ENCODE data around the gene HK3.

The HK3 gene

GRCh38 chr5:176864755-176865154 is 34.4 kb downstream of the HK3 start:
- in situ Hi-C loops (cut with MboI; ENCODE audit: low sequenced_read_pairs, unreplicated experiment) = no loop called here
- no peak for TF ChIP-seq CTCF (IDR thresholded peaks at IDR 0.05; ENCODE audit: borderline replicate concordance, control extremely low read depth, extremely low read depth, insufficient read depth, missing control alignments)
- no peak for DNase-seq (ENCODE audit: low spot score)

- in situ Hi-C loops (cut with MboI; ENCODE audit: low sequenced_read_pairs, unreplicated experiment) = no loop called here
- DNase-seq (ENCODE audit: low spot score) = no peak
- no peak for TF ChIP-seq CTCF (IDR thresholded peaks at IDR 0.05; ENCODE audit: borderline replicate concordance, control extremely low read depth, extremely low read depth, insufficient read depth, missing control alignments)
Observed at GRCh38 chr5:176863765-176864098, 35.4 kb downstream of the HK3 start.

- in situ Hi-C loops (cut with MboI; ENCODE audit: low sequenced_read_pairs, unreplicated experiment) = no loop called here
- no peak for TF ChIP-seq CTCF (IDR thresholded peaks at IDR 0.05; ENCODE audit: borderline replicate concordance, control extremely low read depth, extremely low read depth, insufficient read depth, missing control alignments)
- no peak for DNase-seq (ENCODE audit: low spot score)
Observed at GRCh38 chr5:176863041-176863764, 35.9 kb downstream of the HK3 start.

- in situ Hi-C loops (cut with MboI; ENCODE audit: low sequenced_read_pairs, unreplicated experiment) = no loop called here
- no peak for TF ChIP-seq CTCF (IDR thresholded peaks at IDR 0.05; ENCODE audit: borderline replicate concordance, control extremely low read depth, extremely low read depth, insufficient read depth, missing control alignments)
- no peak for DNase-seq (ENCODE audit: low spot score)
Observed at GRCh38 chr5:176862330-176862995, 36.7 kb downstream of the HK3 start.

- no peak for TF ChIP-seq CTCF (IDR thresholded peaks at IDR 0.05; ENCODE audit: borderline replicate concordance, control extremely low read depth, extremely low read depth, insufficient read depth, missing control alignments)
- in situ Hi-C loops (cut with MboI; ENCODE audit: low sequenced_read_pairs, unreplicated experiment) = no loop called here
- no peak for DNase-seq (ENCODE audit: low spot score)
Observed at GRCh38 chr5:176861276-176861675, 37.9 kb downstream of the HK3 start.

GRCh38 chr5:176860381-176860780 is 38.8 kb downstream of the HK3 start:
- no peak for TF ChIP-seq CTCF (IDR thresholded peaks at IDR 0.05; ENCODE audit: borderline replicate concordance, control extremely low read depth, extremely low read depth, insufficient read depth, missing control alignments)
- in situ Hi-C loops (cut with MboI; ENCODE audit: low sequenced_read_pairs, unreplicated experiment) = no loop called here
- DNase-seq (ENCODE audit: low spot score) = no peak

All from GM13976 (cell line).